Testis (tissue), 3 donors: ENCODE data around the gene HDAC7. TPM values are rescaled to one million over a fixed set of nuclear protein-coding genes. Genes with fewer than 3 reads are reported as not detected.

Source experiments
- DNase-seq: peaks from one replicate; pipeline ENCODE4 v3.0.0-alpha.2; 2019
- H3K27ac ChIP-seq, 2 donors: fragments of 200-600 bp; sonication (generic); one replicate each; pipeline ENCODE4 v1.5.1; 2019
- H3K27me3 ChIP-seq: fragments of 200-600 bp; sonication (generic); one replicate; pipeline ENCODE4 v1.5.1; 2019
- H3K36me3 ChIP-seq: fragments of 200-600 bp; sonication (generic); one replicate; pipeline ENCODE4 v1.5.1; 2017; ENCODE audit warnings: low read depth; ENCODE audit errors: missing control alignments
- H3K4me1 ChIP-seq: fragments of 200-600 bp; sonication (generic); one replicate; pipeline ENCODE4 v1.5.1; 2019
- H3K4me3 ChIP-seq, 2 donors: fragments of 200-600 bp; sonication (generic); one replicate each; pipeline ENCODE4 v1.5.1; 2017 to 2019
- H3K9me3 ChIP-seq: fragments of 200-600 bp; sonication (generic); one replicate; pipeline ENCODE4 v1.5.1; 2017
- POLR2A ChIP-seq: fragments of 450-650 bp; IDR thresholded peaks from one replicate; pipeline ENCODE4 v1.6.1; 2017; ENCODE audit warnings: antibody characterized with exemption, mild to moderate bottlenecking, moderate library complexity
- WGBS, 2 donors: methylation state at CpG; one replicate each; pipeline ENCODE4 v1.1.5; 2018; 5-methylcytosine and 5-hydroxymethylcytosine counted together
- intact Hi-C: fragments of 100-400 bp; cut with DNase I; formaldehyde crosslinking; loops from one replicate; pipeline ENCODE4 v1.15.1; 2023; ENCODE audit warnings: low total_unique reads
- polyA plus RNA-seq: library from polyadenylated mRNA; stranded (reverse); fragments of 350-450 nt; fragmentation: Illumina TruSeq; extraction: RNeasy Lipid Tissue Mini Kit (QIAGEN cat#74804); gene quantifications from one replicate; pipeline ENCODE4 v1.2.3, GENCODE V29; 2014; ENCODE audit warnings: low read depth, low replicate concordance; ENCODE audit not compliant: insufficient read depth
- total RNA-seq, 2 donors: library from RNA; depleted of rRNA; stranded (reverse); fragments of >200 nt; gene quantifications; one replicate each; pipeline ENCODE4 v1.2.3, GENCODE V29; 2016
- TF ChIP-seq, protein P1 (sequence below), 3 experiments: fragments of 450-650 bp in 2 of 3; fragments of 200-600 bp in 1 of 3; sonication (generic) in 1 of 3; IDR thresholded peaks; one replicate each; pipeline ENCODE4 v1.5.1; 2016 to 2019; ENCODE audit warnings: antibody characterized with exemption in 3 of 3, mild to moderate bottlenecking in 2 of 3, moderate library complexity in 1 of 3

HDAC7 gene
- total and polyA plus RNA-seq, 3 donors from 2014 or later = 28.2 to 70.0 (median 39.9) TPM

GRCh38 chr12:47833591-47834012 is 13.9 kb upstream of the HDAC7 start:
- no peak for TF ChIP-seq POLR2A
- TF ChIP-seq, protein P1, sequence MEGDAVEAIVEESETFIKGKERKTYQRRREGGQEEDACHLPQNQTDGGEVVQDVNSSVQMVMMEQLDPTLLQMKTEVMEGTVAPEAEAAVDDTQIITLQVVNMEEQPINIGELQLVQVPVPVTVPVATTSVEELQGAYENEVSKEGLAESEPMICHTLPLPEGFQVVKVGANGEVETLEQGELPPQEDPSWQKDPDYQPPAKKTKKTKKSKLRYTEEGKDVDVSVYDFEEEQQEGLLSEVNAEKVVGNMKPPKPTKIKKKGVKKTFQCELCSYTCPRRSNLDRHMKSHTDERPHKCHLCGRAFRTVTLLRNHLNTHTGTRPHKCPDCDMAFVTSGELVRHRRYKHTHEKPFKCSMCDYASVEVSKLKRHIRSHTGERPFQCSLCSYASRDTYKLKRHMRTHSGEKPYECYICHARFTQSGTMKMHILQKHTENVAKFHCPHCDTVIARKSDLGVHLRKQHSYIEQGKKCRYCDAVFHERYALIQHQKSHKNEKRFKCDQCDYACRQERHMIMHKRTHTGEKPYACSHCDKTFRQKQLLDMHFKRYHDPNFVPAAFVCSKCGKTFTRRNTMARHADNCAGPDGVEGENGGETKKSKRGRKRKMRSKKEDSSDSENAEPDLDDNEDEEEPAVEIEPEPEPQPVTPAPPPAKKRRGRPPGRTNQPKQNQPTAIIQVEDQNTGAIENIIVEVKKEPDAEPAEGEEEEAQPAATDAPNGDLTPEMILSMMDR (IDR thresholded peaks at IDR 0.05) = no peak
- intact Hi-C loops = loop anchor here (10.0 kb wide), 1 partner anchor 119 kb away; no protein-coding TSS in a partner anchor
- H3K27me3 ChIP-seq = no peaks in the 10 kb centered on the region
- no peak overlapping the region for H3K4me3 ChIP-seq
- no peak for DNase-seq
- 79 to 88% methylated on average over 9 to 12 of the region's 12 CpGs for WGBS, 2 donors
- peaks cover 14% of the 10 kb centered on the region for H3K4me1 ChIP-seq
- H3K36me3 ChIP-seq = no peaks in the 10 kb centered on the region
- no peaks in the 10 kb centered on the region for H3K9me3 ChIP-seq
- no peak overlapping the region for H3K27ac ChIP-seq

DNA sequence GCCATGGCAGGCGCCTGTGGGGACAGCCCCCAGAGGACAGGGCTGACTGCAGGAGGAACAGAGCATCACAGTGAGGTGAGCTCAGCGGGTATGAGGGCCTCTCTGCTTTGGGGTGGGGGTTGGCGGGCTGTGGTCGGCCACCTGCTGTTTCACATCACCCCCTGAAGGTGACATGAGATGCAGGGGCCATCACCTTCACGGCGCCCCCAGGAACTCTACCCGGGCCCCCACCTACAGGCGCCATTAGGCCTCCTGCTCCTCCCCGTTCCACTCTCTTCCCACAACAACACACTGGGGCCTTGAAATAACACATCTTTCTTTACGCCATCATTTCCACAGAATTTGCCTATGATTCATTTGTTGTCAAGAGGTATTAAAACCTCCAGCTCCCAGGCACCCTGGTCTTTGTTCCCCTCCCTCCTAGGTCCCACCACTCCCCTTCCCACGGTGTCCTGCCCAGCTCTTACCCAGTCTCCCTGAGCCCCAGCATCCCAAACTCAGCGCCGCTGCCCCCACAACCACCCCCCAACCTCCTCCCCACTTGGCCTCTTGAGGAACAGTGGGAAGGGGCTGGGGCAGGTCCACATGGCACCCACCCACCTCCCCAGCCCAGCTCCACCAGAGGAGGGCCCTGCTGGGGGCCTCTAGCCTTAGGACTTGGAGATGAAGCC is 12.7 kb upstream of the HDAC7 start:
- intact Hi-C loops = loop anchor here (10.0 kb wide), 1 partner anchor 118 kb away; no protein-coding TSS in a partner anchor
- Histone ChIP-seq H3K36me3 (no peaks in the 10 kb centered on the region), H3K9me3 (no peaks in the 10 kb centered on the region), H3K4me1 (peaks cover 17% of the 10 kb centered on the region), H3K27ac (no peak overlapping the region), H3K27me3 (no peaks in the 10 kb centered on the region), H3K4me3 (no peak overlapping the region)
- TF ChIP-seq, protein P1 (IDR thresholded peaks at IDR 0.05) = no peak
- WGBS, 2 donors = 90% methylated on average over 13 of the region's 13 CpGs
- DNase-seq = no peak

- Histone ChIP-seq H3K36me3 (no peaks in the 10 kb centered on the region), H3K27me3 (no peaks in the 10 kb centered on the region), H3K4me1 (peaks cover 31% of the 10 kb centered on the region), H3K27ac (peak overlapping the region in 1 of 2 donors; percentile 79), H3K4me3 (no peak overlapping the region), H3K9me3 (no peaks in the 10 kb centered on the region)
- TF ChIP-seq, protein P1 (IDR thresholded peaks at IDR 0.05) = no peak
- no peak for TF ChIP-seq POLR2A
- DNase-seq = no peak
- intact Hi-C loops = no loop called here
- 59 to 75% methylated on average over 4 of the region's 4 CpGs for WGBS, 2 donors
Measured at GRCh38 chr12:47829584-47829983, 9.9 kb upstream of the HDAC7 start.

GRCh38 chr12:47828976-47829482 is 9.3 kb upstream of the HDAC7 start:
- Histone ChIP-seq H3K9me3 (no peaks in the 10 kb centered on the region), H3K27me3 (no peaks in the 10 kb centered on the region), H3K27ac (peak overlapping the region; percentile 70 to 79), H3K4me3 (no peak overlapping the region), H3K36me3 (no peaks in the 10 kb centered on the region), H3K4me1 (peaks cover 35% of the 10 kb centered on the region)
- 61 to 70% methylated on average over 7 of the region's 7 CpGs for WGBS, 2 donors
- intact Hi-C loops = no loop called here
- TF ChIP-seq, protein P1 (IDR thresholded peaks at IDR 0.05) = no peak
- no peak for TF ChIP-seq POLR2A
- DNase-seq = peak; percentile 71
